Liver (tissue), 3 donors: Measurements from ENCODE around the gene UBE3D.

Experiments
- CTCF ChIP-seq: fragments of 150-350 bp; IDR thresholded peaks from 2 replicates; pipeline ENCODE4 v1.5.1; 2017; ENCODE audit warnings: improper control_type of control experiment, low read depth, low read length; ENCODE audit not compliant: missing input control
- FOXA1 ChIP-seq: IDR thresholded peaks from 2 replicates; pipeline ENCODE4 v1.6.1; 2016; ENCODE audit warnings: antibody characterized with exemption
- GABPA ChIP-seq, 2 donors: IDR thresholded peaks in 1 of 2; conservative IDR thresholded peaks in 1 of 2; 2 replicates each; pipeline ENCODE4 v1.6.1; 2016; ENCODE audit warnings: antibody characterized with exemption in 2 of 2, mild to moderate bottlenecking in 1 of 2, moderate library complexity in 1 of 2
- HNF4G ChIP-seq: IDR thresholded peaks from 2 replicates; pipeline ENCODE4 v1.6.1; 2016; ENCODE audit warnings: antibody characterized with exemption
- TAF1 ChIP-seq: conservative IDR thresholded peaks from 2 replicates; pipeline ENCODE4 v1.6.1; 2016; ENCODE audit warnings: antibody characterized with exemption, mild to moderate bottlenecking
- donor health status: healthy.
- donor health status: healthy.

DNA sequence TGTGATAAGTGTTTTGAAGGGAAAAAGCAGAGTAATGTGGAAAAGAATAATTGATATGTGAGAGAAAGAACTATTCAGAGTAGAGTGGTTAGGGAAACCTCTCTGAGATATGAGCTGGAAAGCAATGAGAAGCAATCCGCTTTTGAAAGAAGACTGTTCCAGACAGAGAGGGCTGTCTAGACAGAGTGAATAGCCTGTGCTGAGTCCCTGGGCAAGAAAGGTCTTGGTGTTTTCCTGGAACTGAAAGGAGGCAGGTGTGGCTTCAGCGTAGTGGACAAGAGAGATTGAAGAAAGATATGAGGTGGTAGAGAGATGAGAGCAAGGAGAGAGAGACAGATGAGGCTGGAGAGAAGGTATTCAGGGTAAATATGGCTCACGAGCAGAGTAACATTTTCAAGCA lies 190.8 kb downstream of the UBE3D start:
- TF ChIP-seq TAF1 (no peak), CTCF (no peak), GABPA (IDR thresholded peaks at IDR 0.05 in 1 of 2, conservative IDR thresholded peaks at IDR 0.05 in 1 of 2) (no peak), HNF4G (no peak), FOXA1 (no peak)
